ENCODE results near the gene FARP1. TPM values are rescaled to one million over a fixed set of nuclear protein-coding genes. Genes with fewer than 3 reads are reported as not detected.

FARP1 gene
- total and polyA plus RNA-seq, 2 of the 8 experiments (the other 6 are each of a cell fraction or from before 2014, with no cell fraction given): 24.7 to 104 TPM

GRCh38 chr13:98308086-98308911, 165.4 kb downstream of the FARP1 start (continued):
- TF ChIP-seq JUN (IDR thresholded peaks at IDR 0.05; ENCODE audit: low read depth, low read length) (no peak), NRF1 (IDR thresholded peaks at IDR 0.05; ENCODE audit: low read depth, low read length) (no peak), CHD1 (IDR thresholded peaks at IDR 0.05; ENCODE audit: low read depth, low read length) (no peak), KDM4A (IDR thresholded peaks at IDR 0.05; ENCODE audit: low read depth, low read length, severe bottlenecking) (no peak), CHD7 (IDR thresholded peaks at IDR 0.05; ENCODE audit: insufficient replicate concordance, low read length) (no peak), SIRT6 (IDR thresholded peaks at IDR 0.05; ENCODE audit: low read length) (no peak), EZH2 (IDR thresholded peaks at IDR 0.05; ENCODE audit: low read depth, low read length, severe bottlenecking) (no peak), RXRA (IDR thresholded peaks at IDR 0.05; ENCODE audit: insufficient read depth, low read depth, low read length) (no peak), SUZ12 (IDR thresholded peaks at IDR 0.05; ENCODE audit: low read length) (no peak), YY1 (IDR thresholded peaks at IDR 0.05; ENCODE audit: low read depth, low read length) (no peak), POLR2AphosphoS5 (IDR thresholded peaks at IDR 0.05; ENCODE audit: low read depth, low read length) (no peak)

Measured in H1 (cell line).